Hepatocyte (in vitro differentiated cells): ENCODE results near the gene IRAK1.

ENCODE experiments used
- CTCF ChIP-seq: fragments of 200-600 bp; sonication (generic); IDR thresholded peaks from 2 replicates; pipeline ENCODE4 v1.5.1; 2016; ENCODE audit warnings: antibody characterized with exemption, mild to moderate bottlenecking; ENCODE audit not compliant: poor library complexity
- EZH2 ChIP-seq: fragments of 200-600 bp; sonication (generic); IDR thresholded peaks from 2 replicates; pipeline ENCODE4 v1.6.1; 2016; ENCODE audit warnings: antibody characterized with exemption, mild to moderate bottlenecking, borderline replicate concordance
- EZH2phosphoT487 ChIP-seq: fragments of 200-600 bp; sonication (generic); IDR thresholded peaks from one replicate; pipeline ENCODE4 v1.6.1; 2018; ENCODE audit warnings: antibody characterized with exemption, mild to moderate bottlenecking, low read depth, moderate library complexity; ENCODE audit not compliant: unreplicated experiment, severe bottlenecking

- TF ChIP-seq CTCF (no peak), EZH2phosphoT487 (no peak), EZH2 (no peak)
Measured at GRCh38 chrX:154032160-154032559, 12.5 kb upstream of the IRAK1 start.
